ENCODE data around the gene STRC.
"Not testable (repeated sequence)": the region's sequence is repeated elsewhere in the genome, so short reads cannot be mapped to it uniquely, and the experiment has no call there.

STRC gene

GRCh38 chr15:43618700-43619099 lies at the start of gene STRC:
TSS of gene STRC (minus strand) at chr15:43618800. CDS start at chr15:43618722, 78 bp downstream.
- not testable (repeated sequence) for H3K4me3 ChIP-seq (replicated peaks; ENCODE audit: low read depth, low read length); DNase-seq (ENCODE audit: extremely low read depth, low read depth)

GRCh38 chr15:43666177-43666576 lies 47.6 kb upstream of the STRC start:
- H3K4me3 ChIP-seq (replicated peaks; ENCODE audit: low read depth, low read length); DNase-seq (ENCODE audit: extremely low read depth, low read depth): not testable (repeated sequence)

- H3K4me3 ChIP-seq (replicated peaks; ENCODE audit: low read depth, low read length); DNase-seq (ENCODE audit: extremely low read depth, low read depth): not testable (repeated sequence)
Observed at GRCh38 chr15:43663333-43663732, 44.7 kb upstream of the STRC start.

GRCh38 chr15:43662293-43662692 lies 43.7 kb upstream of the STRC start:
- DNase-seq (ENCODE audit: extremely low read depth, low read depth); H3K4me3 ChIP-seq (replicated peaks; ENCODE audit: low read depth, low read length): not testable (repeated sequence)

- not testable (repeated sequence) for H3K4me3 ChIP-seq (replicated peaks; ENCODE audit: low read depth, low read length); DNase-seq (ENCODE audit: extremely low read depth, low read depth)
Observed at GRCh38 chr15:43659727-43660126, 41.1 kb upstream of the STRC start.

GRCh38 chr15:43649430-43649926 lies 30.9 kb upstream of the STRC start:
- not testable (repeated sequence) for DNase-seq (ENCODE audit: extremely low read depth, low read depth); H3K4me3 ChIP-seq (replicated peaks; ENCODE audit: low read depth, low read length)

GRCh38 chr15:43648649-43649429 lies 30.2 kb upstream of the STRC start, which contains the start of gene CATSPER2:
TSS of gene CATSPER2 (minus strand) at chr15:43648844. CDS start at chr15:43648061, 783 bp downstream.
- H3K4me3 ChIP-seq (replicated peaks; ENCODE audit: low read depth, low read length) = no peak within 1 kb of the TSS
- TF ChIP-seq CTCF (IDR thresholded peaks at IDR 0.05; ENCODE audit: low read depth, low read length, missing control alignments) = no peak
- no peak for DNase-seq (ENCODE audit: extremely low read depth, low read depth)

- H3K4me3 ChIP-seq (replicated peaks; ENCODE audit: low read depth, low read length); DNase-seq (ENCODE audit: extremely low read depth, low read depth): not testable (repeated sequence)
Observed at GRCh38 chr15:43638464-43639204, 20.0 kb upstream of the STRC start.

GRCh38 chr15:43626937-43627336 lies 8.3 kb upstream of the STRC start:
- not testable (repeated sequence) for H3K4me3 ChIP-seq (replicated peaks; ENCODE audit: low read depth, low read length); DNase-seq (ENCODE audit: extremely low read depth, low read depth)

- TF ChIP-seq CTCF (IDR thresholded peaks at IDR 0.05; ENCODE audit: low read depth, low read length, missing control alignments) = no peak
- DNase-seq (ENCODE audit: extremely low read depth, low read depth) = no peak
- H3K4me3 ChIP-seq (replicated peaks; ENCODE audit: low read depth, low read length) = no peak overlapping the region
Observed at GRCh38 chr15:43625106-43625505, 6.5 kb upstream of the STRC start.

GRCh38 chr15:43622068-43622799 lies 3.6 kb upstream of the STRC start:
- not testable (repeated sequence) for H3K4me3 ChIP-seq (replicated peaks; ENCODE audit: low read depth, low read length); DNase-seq (ENCODE audit: extremely low read depth, low read depth)

GRCh38 chr15:43617750-43618149 lies 850 bp downstream of the STRC start:
- not testable (repeated sequence) for DNase-seq (ENCODE audit: extremely low read depth, low read depth); H3K4me3 ChIP-seq (replicated peaks; ENCODE audit: low read depth, low read length)

- not testable (repeated sequence) for DNase-seq (ENCODE audit: extremely low read depth, low read depth); H3K4me3 ChIP-seq (replicated peaks; ENCODE audit: low read depth, low read length)
Observed at GRCh38 chr15:43602233-43602632, 16.4 kb downstream of the STRC start.

GRCh38 chr15:43600200-43600599 lies 18.4 kb downstream of the STRC start:
- not testable (repeated sequence) for H3K4me3 ChIP-seq (replicated peaks; ENCODE audit: low read depth, low read length)

GRCh38 chr15:43599131-43599530 lies 19.5 kb downstream of the STRC start:
- DNase-seq (ENCODE audit: extremely low read depth, low read depth); H3K4me3 ChIP-seq (replicated peaks; ENCODE audit: low read depth, low read length): not testable (repeated sequence)

More at GRCh38 chr15:43600200-43600599, 18.4 kb downstream of the STRC start:
- DNase-seq (ENCODE audit: extremely low read depth, low read depth) = not testable (repeated sequence)
